Aortic smooth muscle cell (primary cell): ENCODE measurements around the gene PCBP3. TPM values are rescaled to one million over a fixed set of nuclear protein-coding genes. Genes with fewer than 3 reads are reported as not detected.

Experiments
- total RNA-seq: library from RNA; depleted of rRNA; stranded (reverse); fragments of >200 nt; gene quantifications from 2 replicates; pipeline ENCODE4 v1.2.3, GENCODE V29; 2014

The PCBP3 gene
- 0.06 and 0.13 TPM in 2 replicates for total RNA-seq

DNA sequence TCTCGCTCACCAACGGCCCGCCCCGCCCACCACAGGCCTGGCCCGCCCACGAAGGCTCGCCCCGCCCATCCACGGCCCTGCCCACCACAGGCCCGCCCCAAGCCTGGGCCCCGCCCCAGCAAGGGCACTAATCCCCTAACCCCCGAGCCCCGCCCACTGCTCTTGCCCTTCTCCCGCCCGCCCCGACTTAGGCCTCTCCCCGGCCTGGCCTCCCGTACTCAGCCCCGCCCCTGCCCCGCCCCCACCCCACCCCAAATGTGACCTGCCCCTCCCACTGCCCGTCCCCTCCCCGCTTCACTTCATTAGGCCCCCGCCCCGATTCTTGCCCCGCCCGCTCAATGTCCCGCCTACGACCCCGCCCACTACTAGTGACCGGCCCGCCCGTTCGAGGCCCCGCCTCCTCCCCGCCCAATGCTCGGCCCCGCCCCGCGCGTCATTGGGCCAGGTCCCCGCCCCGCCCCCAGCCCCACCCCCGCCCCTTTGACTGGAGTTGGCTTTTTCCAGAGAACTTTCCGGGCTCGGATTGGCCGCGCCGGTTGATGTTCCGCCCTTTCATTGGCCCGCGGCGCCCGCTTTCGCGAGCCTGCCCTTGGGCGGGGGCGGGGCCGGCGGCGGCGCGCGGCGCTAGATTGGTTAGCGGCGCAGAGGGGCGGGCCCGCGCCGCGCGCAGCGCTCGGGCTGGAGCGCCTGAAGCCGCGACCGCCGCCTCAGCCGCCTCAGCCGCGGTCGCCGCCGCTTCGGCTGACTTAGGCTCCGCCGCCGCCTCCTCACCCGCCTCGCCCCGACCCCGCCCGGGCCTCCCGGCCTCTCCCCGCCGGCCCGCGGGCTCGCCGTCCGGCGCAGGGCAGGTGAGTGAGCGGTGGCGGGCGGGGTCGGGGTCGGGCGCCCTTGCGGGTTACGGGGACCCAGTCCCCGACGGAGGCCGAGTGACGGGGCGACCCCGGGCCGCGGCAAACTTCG, at the start of gene PCBP3:
Gene PCBP3, plus strand, starts transcription at position 705 of the 960 bp plus-strand sequence. CDS start 206,361 bp downstream, outside the sequence.

DNA sequence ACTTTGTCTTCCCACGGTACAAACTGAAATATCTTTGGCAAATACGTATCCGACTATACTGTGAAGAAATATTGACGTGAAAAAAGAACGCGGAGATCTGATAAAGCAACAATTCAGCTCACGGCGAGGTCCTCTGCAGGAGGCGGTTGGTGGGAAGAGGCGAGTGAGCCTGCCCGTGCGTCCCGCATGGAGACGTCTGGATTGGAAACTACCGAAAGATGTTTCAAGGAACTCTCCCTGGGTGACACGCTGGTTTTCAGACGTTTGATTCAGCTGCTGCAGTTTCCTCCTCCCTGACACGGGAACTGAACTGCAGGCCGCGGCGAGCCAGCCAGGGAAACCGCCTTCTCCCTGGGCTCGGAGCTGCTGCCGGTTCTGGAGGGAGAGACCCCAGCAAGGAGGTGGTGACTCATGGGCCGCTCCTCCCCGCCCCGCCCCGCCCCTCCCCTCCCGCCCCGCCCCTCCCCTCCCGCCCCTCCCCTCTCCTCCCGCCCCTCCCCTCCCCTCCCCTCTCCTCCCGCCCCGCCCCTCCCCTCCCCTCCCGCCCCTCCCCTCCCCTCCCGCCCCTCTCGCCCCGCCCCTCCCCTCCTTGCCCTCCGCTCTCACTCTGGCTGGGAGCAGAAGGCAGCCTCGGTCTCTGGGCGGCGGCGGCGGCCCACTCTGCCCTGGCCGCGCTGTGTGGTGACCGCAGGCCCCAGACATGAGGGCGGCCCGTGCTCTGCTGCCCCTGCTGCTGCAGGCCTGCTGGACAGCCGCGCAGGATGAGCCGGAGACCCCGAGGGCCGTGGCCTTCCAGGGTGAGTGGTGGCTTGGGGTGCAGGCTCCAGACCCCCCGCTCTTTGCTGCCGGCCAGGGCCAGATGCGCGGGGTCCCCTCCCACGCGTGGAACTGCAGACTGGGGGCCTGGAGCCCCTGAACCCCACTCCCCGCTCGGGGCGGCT, 337.9 kb downstream of the PCBP3 start, which contains the start of gene COL6A1:
Gene COL6A1, plus strand, starts transcription at position 620 of the 941 bp plus-strand sequence. Its CDS starts 81 bp downstream, at position 701.

Other genes starting within 250 kb of the PCBP3 start
- gene COL18A1, start 238.6 kb upstream of the PCBP3 start, total RNA-seq = 106 and 117 TPM in 2 replicates
- gene SLC19A1, start 101.3 kb upstream of the PCBP3 start, total RNA-seq = 2.4 and 3.2 TPM in 2 replicates